Upper lobe of left lung (tissue), 6 donors: ENCODE results near the gene CD8B2. TPM values are rescaled to one million over a fixed set of nuclear protein-coding genes. Genes with fewer than 3 reads are reported as not detected.

Experiments
- ATAC-seq, 2 donors: fragments of 200-7000 bp; cut with Tn5 transposase; one replicate each; pipeline ENCODE4 v1.9.1; 2022; ENCODE audit warnings: mild to moderate bottlenecking in 2 of 2, moderate library complexity in 2 of 2; ENCODE audit not compliant: low FRiP score in 2 of 2
- DNase-seq, 2 donors: peaks; one replicate each; pipeline ENCODE4 v3.0.0-alpha.2; 2019 to 2020
- H3K27ac ChIP-seq, 4 donors: fragments of 200-600 bp; sonication (generic); one replicate each; pipeline ENCODE4 v1.5.1; 2016 to 2019
- H3K27me3 ChIP-seq, 4 donors: fragments of 200-600 bp; sonication (generic); one replicate each; pipeline ENCODE4 v1.5.1; 2017 to 2019
- H3K36me3 ChIP-seq, 4 donors: fragments of 200-600 bp; sonication (generic); one replicate each; pipeline ENCODE4 v1.5.1; 2016 to 2019
- H3K4me1 ChIP-seq, 4 donors: fragments of 200-600 bp; sonication (generic); one replicate each; pipeline ENCODE4 v1.5.1; 2018 to 2019
- H3K4me3 ChIP-seq, 4 donors: fragments of 200-600 bp; sonication (generic); one replicate each; pipeline ENCODE4 v1.5.1; 2017 to 2019; ENCODE audit warnings: mild to moderate bottlenecking in 2 of 4, moderate library complexity in 1 of 4
- H3K9me3 ChIP-seq, 4 donors: fragments of 200-600 bp; sonication (generic); one replicate each; pipeline ENCODE4 v1.5.1; 2018 to 2019
- CTCF ChIP-seq, 6 experiments: fragments of 450-650 bp in 4 of 6; fragments of 200-600 bp in 2 of 6; sonication (generic) in 2 of 6; IDR thresholded peaks; one replicate each; pipeline ENCODE4 v1.5.1; 2016 to 2019; ENCODE audit warnings: antibody characterized with exemption in 6 of 6
- EP300 ChIP-seq, 4 donors: sonication (generic); formaldehyde crosslinking; IDR thresholded peaks; one replicate each; pipeline ENCODE4 v1.5.1; 2017; ENCODE audit warnings: antibody characterized with exemption in 4 of 4, control low read depth in 2 of 4
- POLR2A ChIP-seq, 4 donors: fragments of 450-650 bp; IDR thresholded peaks; one replicate each; pipeline ENCODE4 v1.5.1; 2016 to 2017; ENCODE audit warnings: antibody characterized with exemption in 4 of 4, mild to moderate bottlenecking in 2 of 4
- POLR2AphosphoS5 ChIP-seq, 2 donors: sonication (generic); formaldehyde crosslinking; IDR thresholded peaks; one replicate each; pipeline ENCODE4 v1.5.1; 2017; ENCODE audit warnings: antibody characterized with exemption in 2 of 2
- WGBS, 2 donors: methylation state at CpG; one replicate each; pipeline ENCODE4 v1.1.5; 2017 to 2018; 5-methylcytosine and 5-hydroxymethylcytosine counted together
- total RNA-seq, 6 donors: library from RNA; depleted of rRNA in 4 of 6; stranded (reverse); fragments of >200 nt in 4 of 6; gene quantifications; one replicate each; pipeline versions ENCODE4 v1.1.0 to v1.2.1, GENCODE V29; 2016 to 2021
- donor health status: DM: no; HTN: no; CAD: no; lungs with moderate emphysema.
- donor health status: DM: no; HTN: yes; CAD: no; lungs with severe emphysema.

The CD8B2 gene
- total RNA-seq, 6 donors from 2014 or later = 0.30 TPM; not detected in 5

- no peak overlapping the region for H3K4me3 ChIP-seq
- H3K4me1 ChIP-seq = peaks cover 0 to 4% (median 0%) of the 10 kb centered on the region in 4 donors
- peak; percentile 29 to 59 for ATAC-seq
- H3K27ac ChIP-seq = no peak overlapping the region
- no peak for TF ChIP-seq EP300 (IDR thresholded peaks at IDR 0.05)
- no peak for TF ChIP-seq POLR2AphosphoS5 (IDR thresholded peaks at IDR 0.05)
- no peak for TF ChIP-seq POLR2A (IDR thresholded peaks at IDR 0.05)
- TF ChIP-seq CTCF (IDR thresholded peaks at IDR 0.05) = no peak
- H3K27me3 ChIP-seq = no peaks in the 10 kb centered on the region
- DNase-seq = peak in 1 of 2 donors; percentile 65
- H3K9me3 ChIP-seq = peaks cover 0 to 4% (median 0%) of the 10 kb centered on the region in 4 donors
- H3K36me3 ChIP-seq = no peaks in the 10 kb centered on the region
- 59 to 72% methylated on average over 6 of the region's 6 CpGs for whole genome bisulfite sequencing, 2 donors
These were observed 37.0 kb downstream of the CD8B2 start for GRCh38 chr2:106523976-106524665.

- DNase-seq (no peak), ATAC-seq (no peak)
- no peaks in the 10 kb centered on the region for H3K27me3 ChIP-seq
- H3K36me3 ChIP-seq = no peaks in the 10 kb centered on the region
- TF ChIP-seq CTCF (IDR thresholded peaks at IDR 0.05) (no peak), POLR2A (IDR thresholded peaks at IDR 0.05) (no peak), EP300 (IDR thresholded peaks at IDR 0.05) (no peak), POLR2AphosphoS5 (IDR thresholded peaks at IDR 0.05) (no peak)
- H3K9me3 ChIP-seq = no peaks in the 10 kb centered on the region
- no peak overlapping the region for H3K27ac ChIP-seq
- 18 to 42% methylated on average over 2 of the region's 2 CpGs for WGBS, 2 donors
- H3K4me3 ChIP-seq = no peak overlapping the region
- peaks cover 0 to 5% (median 0%) of the 10 kb centered on the region in 4 donors for H3K4me1 ChIP-seq
These were observed 43.7 kb downstream of the CD8B2 start for GRCh38 chr2:106530866-106531265.

- Histone ChIP-seq H3K9me3 (no peaks in the 10 kb centered on the region), H3K4me1 (peaks cover 0 to 5% (median 0%) of the 10 kb centered on the region in 4 donors), H3K27me3 (no peaks in the 10 kb centered on the region), H3K27ac (no peak overlapping the region), H3K4me3 (no peak overlapping the region), H3K36me3 (no peaks in the 10 kb centered on the region)
- TF ChIP-seq POLR2AphosphoS5 (IDR thresholded peaks at IDR 0.05) (no peak), POLR2A (IDR thresholded peaks at IDR 0.05) (no peak), CTCF (IDR thresholded peaks at IDR 0.05) (no peak), EP300 (IDR thresholded peaks at IDR 0.05) (no peak)
- WGBS, 2 donors = 85 to 87% methylated on average over 7 of the region's 7 CpGs
- ATAC-seq = no peak
- no peak for DNase-seq
These were observed 44.6 kb downstream of the CD8B2 start for GRCh38 chr2:106531676-106532214.

- Histone ChIP-seq H3K36me3 (no peaks in the 10 kb centered on the region), H3K27ac (no peak overlapping the region), H3K4me1 (peaks cover 0 to 5% (median 0%) of the 10 kb centered on the region in 4 donors), H3K4me3 (no peak overlapping the region), H3K27me3 (no peaks in the 10 kb centered on the region), H3K9me3 (no peaks in the 10 kb centered on the region)
- TF ChIP-seq POLR2A (IDR thresholded peaks at IDR 0.05) (no peak), CTCF (IDR thresholded peaks at IDR 0.05) (no peak), EP300 (IDR thresholded peaks at IDR 0.05) (no peak), POLR2AphosphoS5 (IDR thresholded peaks at IDR 0.05) (no peak)
- ATAC-seq (no peak), DNase-seq (no peak)
- WGBS, 2 donors = 90 to 94% methylated on average over 3 of the region's 3 CpGs
These were observed 45.1 kb downstream of the CD8B2 start for GRCh38 chr2:106532236-106532635.
